HCT116 (cell line): ENCODE data around the gene AMPD3. TPM values are rescaled to one million over a fixed set of nuclear protein-coding genes. Genes with fewer than 3 reads are reported as not detected.

Experiments used
- ATAC-seq: fragments of 200-7000 bp; cut with Tn5 transposase; 2 replicates; pipeline ENCODE4 v1.9.1; 2020; ENCODE audit warnings: mild to moderate bottlenecking, moderate library complexity
- BruUV-seq: library from RNA; stranded (reverse); fragments of 400-500 nt; replicated peaks from 2 replicates; lab custom pipeline; 2021; lab: Mats Ljungman, UMichigan
- CTCF ChIA-PET: fragments of 300-600 bp; sonication (Branson Sonifier 250); formaldehyde crosslinking; loops from one replicate; lab custom pipeline; 2021; ENCODE audit warnings: antibody characterized with exemption; lab: Charles Lee
- POLR2A ChIA-PET: fragments of 300-600, 350-600 bp; sonication (Branson Sonifier 250); formaldehyde crosslinking; loops from one replicate; lab custom pipeline; 2021; ENCODE audit warnings: antibody characterized with exemption; lab: Charles Lee
- RAD21 ChIA-PET, 2 experiments: fragments of 300-600 bp; sonication (Branson Sonifier 250); formaldehyde crosslinking; loops; one replicate each; lab custom pipeline; 2023; ENCODE audit warnings: low total read pairs in 2 of 2; ENCODE audit not compliant: uncharacterized antibody in 2 of 2, unreplicated experiment in 2 of 2, low non-redundant PET in 1 of 2; lab: Charles Lee
- DNase-seq: peaks from one replicate; pipeline ENCODE4 v3.0.0-alpha.2; 2010; ENCODE audit warnings: low read depth, low spot score
- H2AFZ ChIP-seq: fragments of 200-600 bp; shearing (Covaris generic), sonication (generic); 2 replicates; pipeline ENCODE4 v1.6.1; 2017; ENCODE audit warnings: low read depth, mixed run types, mixed read lengths, antibody characterized with exemption, low read length; ENCODE audit not compliant: poor library complexity, severe bottlenecking
- H3K27ac ChIP-seq: 2 replicates; pipeline ENCODE4 v1.5.1; 2012; ENCODE audit warnings: low read depth, low read length
- H3K27me3 ChIP-seq: fragments of 200-600 bp; sonication (generic); 2 replicates; pipeline ENCODE4 v1.6.1; 2016; ENCODE audit warnings: mixed run types, low read length, mixed read lengths; ENCODE audit not compliant: insufficient read depth
- H3K36me3 ChIP-seq, 2 experiments: fragments of 200-500 bp in 1 of 2; fragments of 200-600 bp in 1 of 2; sonication (Bioruptor generic) in 1 of 2; sonication (generic) in 1 of 2; 2 replicates each; pipeline versions ENCODE4 v1.5.1 to v1.6.1; 2014 to 2016; ENCODE audit warnings: low read length in 2 of 2, inconsistent platforms in 1 of 2, mixed read lengths in 1 of 2, mixed run types in 1 of 2; ENCODE audit not compliant: insufficient read depth in 2 of 2, control insufficient read depth in 1 of 2
- H3K4me1 ChIP-seq, 2 experiments: fragments of 200-600 bp in 1 of 2; sonication (generic) in 1 of 2; 2 replicates each; pipeline versions ENCODE4 v1.5.1 to v1.6.1; 2012 to 2017; ENCODE audit warnings: low read length in 2 of 2, inconsistent platforms in 1 of 2, mild to moderate bottlenecking in 1 of 2, mixed read lengths in 1 of 2, mixed run types in 1 of 2, moderate library complexity in 1 of 2; ENCODE audit not compliant: insufficient read depth in 2 of 2, control insufficient read depth in 1 of 2
- H3K4me2 ChIP-seq: fragments of 200-600 bp; sonication (generic); 2 replicates; pipeline ENCODE4 v1.6.1; 2017; ENCODE audit warnings: mixed run types, low read length, mixed read lengths
- H3K4me3 ChIP-seq, 2 experiments: fragments of 200-600 bp in 1 of 2; sonication (generic) in 1 of 2; replicated peaks in 1 of 2; 2 replicates each; pipeline ENCODE4 v1.5.1; 2011 to 2016; ENCODE audit warnings: low read length in 2 of 2, control low read depth in 1 of 2, low read depth in 1 of 2, mild to moderate bottlenecking in 1 of 2, mixed read lengths in 1 of 2, mixed run types in 1 of 2
- H3K79me2 ChIP-seq: fragments of 200-600 bp; sonication (generic); 2 replicates; pipeline ENCODE4 v1.6.1; 2017; ENCODE audit warnings: mild to moderate bottlenecking, mixed run types, low read length, moderate library complexity, mixed read lengths; ENCODE audit not compliant: insufficient read depth
- H3K9ac ChIP-seq: fragments of 200-600 bp; sonication (generic); 2 replicates; pipeline ENCODE4 v1.6.1; 2016; ENCODE audit warnings: low read length, mixed read lengths
- H3K9me2 ChIP-seq: fragments of 200-600 bp; sonication (generic), shearing (Covaris generic); 2 replicates; pipeline ENCODE4 v1.6.1; 2017; ENCODE audit warnings: mixed run types, mild to moderate bottlenecking, moderate library complexity; ENCODE audit not compliant: insufficient read depth
- H3K9me3 ChIP-seq, 2 experiments: fragments of 200-500 bp in 1 of 2; fragments of 200-600 bp in 1 of 2; sonication (Bioruptor generic) in 1 of 2; sonication (generic) in 1 of 2; 2 replicates each; pipeline ENCODE4 v1.6.1; 2014 to 2017; ENCODE audit warnings: low read length in 2 of 2, mixed read lengths in 2 of 2, inconsistent platforms in 1 of 2, low read depth in 1 of 2, mild to moderate bottlenecking in 1 of 2, mixed run types in 1 of 2, moderate library complexity in 1 of 2; ENCODE audit not compliant: control insufficient read depth in 1 of 2, insufficient read depth in 1 of 2
- H4K20me1 ChIP-seq: fragments of 200-600 bp; sonication (generic), shearing (Covaris generic); 2 replicates; pipeline ENCODE4 v1.6.1; 2017; ENCODE audit warnings: mixed run types, mild to moderate bottlenecking, moderate library complexity; ENCODE audit not compliant: insufficient read depth
- CBX3 ChIP-seq: IDR thresholded peaks from 2 replicates; pipeline ENCODE4 v1.6.1; 2012; ENCODE audit warnings: low read depth
- EZH2 ChIP-seq: fragments of 200-600 bp; sonication (generic); IDR thresholded peaks from 2 replicates; pipeline ENCODE4 v1.6.1; 2017; ENCODE audit warnings: antibody characterized with exemption, mixed run types
- JUND ChIP-seq: IDR thresholded peaks from 2 replicates; pipeline ENCODE4 v1.6.1; 2012
- POLR2AphosphoS5 ChIP-seq: IDR thresholded peaks from 2 replicates; pipeline ENCODE4 v1.6.1; 2011; ENCODE audit warnings: mild to moderate bottlenecking, low read depth, low read length, moderate library complexity
- YY1 ChIP-seq: IDR thresholded peaks from 2 replicates; pipeline ENCODE4 v1.6.1; 2011; ENCODE audit warnings: low read length, low read depth, moderate library complexity, mild to moderate bottlenecking; ENCODE audit not compliant: insufficient replicate concordance; ENCODE audit errors: extremely low read depth
- intact Hi-C: fragments of 100-400 bp; cut with micrococcal nuclease; formaldehyde crosslinking; loops from 2 replicates; pipeline ENCODE4 v1.10.0; 2022
- total RNA-seq: library from RNA; stranded (reverse); gene quantifications from one replicate; pipeline ENCODE4 v1.2.1, GENCODE V29; 2021; ENCODE audit not compliant: unreplicated experiment
- TF ChIP-seq, protein P1 (sequence below): IDR thresholded peaks from 2 replicates; pipeline ENCODE4 v1.6.1; 2011; ENCODE audit warnings: mild to moderate bottlenecking, low read length, moderate library complexity; ENCODE audit not compliant: insufficient replicate concordance; ENCODE audit errors: extremely low read depth

Gene AMPD3
- total RNA-seq, 1 experiment from 2014 or later: 25.9 TPM

DNA sequence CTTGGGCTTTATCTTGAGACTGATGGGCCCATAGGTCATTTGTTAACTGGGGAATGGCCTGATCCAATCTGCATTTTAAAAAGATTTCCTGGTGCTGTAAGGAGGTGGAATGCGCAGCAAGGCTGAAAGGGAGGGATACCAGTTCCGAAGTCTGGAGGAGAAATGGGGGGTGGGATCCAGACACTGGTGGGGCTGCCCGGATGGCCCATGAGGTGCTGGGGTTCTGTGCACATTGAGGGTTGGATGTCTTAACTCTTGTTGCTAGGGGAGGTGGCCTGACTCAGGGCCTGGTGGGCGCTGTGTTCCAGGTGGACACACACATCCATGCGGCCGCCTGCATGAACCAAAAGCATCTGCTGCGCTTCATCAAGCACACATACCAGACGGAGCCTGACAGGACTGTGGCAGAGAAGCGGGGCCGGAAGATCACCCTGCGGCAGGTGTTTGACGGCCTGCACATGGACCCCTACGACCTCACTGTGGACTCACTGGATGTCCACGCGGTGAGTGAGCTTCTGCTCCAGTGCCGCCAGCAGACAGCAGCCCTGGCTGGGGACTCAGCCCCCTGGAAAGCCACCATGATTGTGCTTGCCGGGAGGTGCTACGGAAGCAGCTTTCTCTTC is 38.1 kb downstream of the AMPD3 start:
- H3K36me3 ChIP-seq: peaks cover 3 to 46% of the 10 kb centered on the region in 2 experiments

DNA sequence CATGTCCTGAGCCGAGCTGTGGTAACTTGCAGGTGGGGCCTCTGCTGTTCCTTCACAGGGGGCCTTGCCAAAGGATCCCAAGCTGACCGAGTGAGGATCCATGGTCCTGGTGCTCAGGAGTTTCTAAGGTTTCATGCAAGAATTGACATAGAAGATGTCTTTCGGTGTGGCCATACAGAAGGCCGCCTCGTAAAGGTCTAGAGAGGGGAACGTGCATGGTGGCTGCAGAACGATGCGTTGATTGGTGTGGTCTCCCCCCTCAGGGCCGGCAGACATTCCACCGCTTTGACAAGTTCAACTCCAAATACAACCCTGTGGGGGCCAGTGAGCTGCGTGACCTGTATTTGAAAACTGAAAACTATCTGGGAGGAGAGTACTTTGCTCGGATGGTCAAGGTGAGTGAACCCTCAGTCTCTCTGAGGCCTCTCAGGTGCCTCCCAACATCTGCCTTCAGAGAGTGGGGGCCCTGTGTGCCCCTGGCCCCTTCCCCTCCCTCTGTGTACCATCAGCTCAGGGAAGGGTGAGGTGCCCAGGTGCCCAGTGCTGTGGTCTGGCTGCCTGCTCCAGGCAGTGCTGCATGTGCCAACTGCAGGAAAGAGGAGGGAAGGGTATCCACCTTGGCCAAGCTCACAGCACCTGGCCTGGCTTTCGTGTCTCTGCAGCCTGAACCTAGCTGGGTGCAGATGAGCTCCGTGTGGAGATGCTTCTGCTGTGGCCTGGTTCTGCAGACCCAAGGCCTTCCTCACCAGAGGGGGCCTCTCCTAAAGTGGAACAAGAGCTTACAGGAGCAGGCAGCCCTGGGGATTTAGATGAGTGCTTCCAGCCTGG is 39.8 kb downstream of the AMPD3 start:
- Histone ChIP-seq H3K4me2 (no peak overlapping the region), H3K4me3 (no peak overlapping the region), H3K27me3 (no peaks in the 10 kb centered on the region), H3K79me2 (peaks cover 21% of the 10 kb centered on the region; the same call in 1 of the 2 replicates), H3K9me3 (no peaks in the 10 kb centered on the region), H3K9me2 (no peaks in the 10 kb centered on the region), H4K20me1 (no peaks in the 10 kb centered on the region), H3K36me3 (peaks cover 3 to 54% of the 10 kb centered on the region in 2 experiments), H3K27ac (no peak overlapping the region), H3K4me1 (peaks cover 19 to 24% of the 10 kb centered on the region in 2 experiments), H2AFZ (no peak overlapping the region), H3K9ac (no peak overlapping the region)
- ChIA-PET RAD21 (interaction anchor here in 1 of 2 experiments (1.3 kb wide), 1 partner anchor 88 kb away, joined by 3 read pairs; no protein-coding TSS in a partner anchor), POLR2A (no interaction called here), CTCF (no interaction called here)
- no peak for ATAC-seq
- intact Hi-C loops: no loop called here
- no peak for TF ChIP-seq CBX3
- TF ChIP-seq EZH2: no peak
- no peak for TF ChIP-seq POLR2AphosphoS5
- TF ChIP-seq, protein P1, sequence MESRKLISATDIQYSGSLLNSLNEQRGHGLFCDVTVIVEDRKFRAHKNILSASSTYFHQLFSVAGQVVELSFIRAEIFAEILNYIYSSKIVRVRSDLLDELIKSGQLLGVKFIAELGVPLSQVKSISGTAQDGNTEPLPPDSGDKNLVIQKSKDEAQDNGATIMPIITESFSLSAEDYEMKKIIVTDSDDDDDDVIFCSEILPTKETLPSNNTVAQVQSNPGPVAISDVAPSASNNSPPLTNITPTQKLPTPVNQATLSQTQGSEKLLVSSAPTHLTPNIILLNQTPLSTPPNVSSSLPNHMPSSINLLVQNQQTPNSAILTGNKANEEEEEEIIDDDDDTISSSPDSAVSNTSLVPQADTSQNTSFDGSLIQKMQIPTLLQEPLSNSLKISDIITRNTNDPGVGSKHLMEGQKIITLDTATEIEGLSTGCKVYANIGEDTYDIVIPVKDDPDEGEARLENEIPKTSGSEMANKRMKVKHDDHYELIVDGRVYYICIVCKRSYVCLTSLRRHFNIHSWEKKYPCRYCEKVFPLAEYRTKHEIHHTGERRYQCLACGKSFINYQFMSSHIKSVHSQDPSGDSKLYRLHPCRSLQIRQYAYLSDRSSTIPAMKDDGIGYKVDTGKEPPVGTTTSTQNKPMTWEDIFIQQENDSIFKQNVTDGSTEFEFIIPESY: no peak
- TF ChIP-seq JUND: no peak
- BruUV-seq: no TSS peak
- no peak for DNase-seq

More for the DNA sequence above, 38.1 kb downstream of the AMPD3 start:
- Histone ChIP-seq H3K9ac (no peak overlapping the region), H3K9me3 (no peaks in the 10 kb centered on the region), H3K9me2 (no peaks in the 10 kb centered on the region), H3K4me3 (no peak overlapping the region), H3K4me2 (no peak overlapping the region), H2AFZ (no peak overlapping the region), H3K4me1 (peaks cover 36 to 41% of the 10 kb centered on the region in 2 experiments), H3K27ac (no peak overlapping the region), H3K79me2 (peaks cover 32% of the 10 kb centered on the region), H3K27me3 (no peaks in the 10 kb centered on the region), H4K20me1 (no peaks in the 10 kb centered on the region)
- TF ChIP-seq YY1: no peak
- BruUV-seq: no TSS peak
- ChIA-PET POLR2A (no interaction called here), CTCF (no interaction called here), RAD21 (no interaction called here)
- ATAC-seq (no peak), DNase-seq (no peak)
- intact Hi-C loops: no loop called here
